Endometrial microvascular endothelial cells (primary cell): ENCODE measurements around the gene PPFIA4. TPM values are rescaled to one million over a fixed set of nuclear protein-coding genes. Genes with fewer than 3 reads are reported as not detected.
"Not testable (repeated sequence)": the region's sequence is repeated elsewhere in the genome, so short reads cannot be mapped to it uniquely, and the experiment has no call there.

Experiments
- in situ Hi-C: cut with HindIII; loops from 2 replicates; pipeline ENCODE4 v1.10.0; 2017; ENCODE audit warnings: low sequenced_read_pairs, low pct_unique_long_range_greater_than_20kb; ENCODE audit errors: inconsistent ontology term
- total RNA-seq: library from RNA; depleted of rRNA; stranded (reverse); fragments of >200 nt; gene quantifications from one replicate; pipeline ENCODE4 v1.2.3, GENCODE V29; 2015; ENCODE audit errors: inconsistent ontology term

The PPFIA4 gene
- 0.09 TPM for total RNA-seq

DNA sequence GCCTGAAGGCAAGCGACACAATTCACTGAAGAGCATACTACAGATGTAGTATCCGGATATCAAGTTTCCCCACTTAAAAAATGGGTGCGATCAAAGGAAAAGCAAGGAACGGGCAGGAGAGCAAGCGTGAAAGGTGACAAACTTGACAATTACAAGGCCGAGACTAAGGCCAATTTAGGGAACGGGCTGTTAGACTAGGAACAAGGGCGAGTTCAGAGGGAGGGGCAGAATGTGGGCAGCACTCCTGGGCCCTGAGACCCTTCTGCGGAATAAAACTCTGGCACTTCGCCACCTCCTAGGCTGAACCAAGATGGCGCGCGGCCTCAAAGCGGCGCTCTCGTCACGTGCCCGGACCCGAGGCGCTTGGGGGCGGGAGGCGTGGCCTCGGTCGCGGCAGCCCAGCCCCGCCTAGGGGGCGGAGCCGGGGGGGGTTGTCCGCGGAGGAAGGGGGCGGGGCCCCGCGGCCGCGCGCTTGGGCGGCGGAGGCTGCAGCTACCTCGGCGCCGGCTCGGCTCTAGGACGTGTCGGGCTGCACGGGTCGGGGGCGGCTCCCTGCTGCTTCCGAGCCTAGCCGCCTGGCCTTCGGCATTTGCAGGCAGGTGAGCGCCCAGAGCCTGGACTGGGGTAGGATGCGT, at the start of gene PPFIA4:
Gene PPFIA4, plus strand, starts transcription at position 461 of the 635 bp plus-strand sequence. CDS start 12,518 bp downstream, outside the sequence.
- in situ Hi-C loops: loop anchor here (25.0 kb wide), 1 partner anchor 111 kb away; the partner anchor contains the start of gene ADORA1

DNA sequence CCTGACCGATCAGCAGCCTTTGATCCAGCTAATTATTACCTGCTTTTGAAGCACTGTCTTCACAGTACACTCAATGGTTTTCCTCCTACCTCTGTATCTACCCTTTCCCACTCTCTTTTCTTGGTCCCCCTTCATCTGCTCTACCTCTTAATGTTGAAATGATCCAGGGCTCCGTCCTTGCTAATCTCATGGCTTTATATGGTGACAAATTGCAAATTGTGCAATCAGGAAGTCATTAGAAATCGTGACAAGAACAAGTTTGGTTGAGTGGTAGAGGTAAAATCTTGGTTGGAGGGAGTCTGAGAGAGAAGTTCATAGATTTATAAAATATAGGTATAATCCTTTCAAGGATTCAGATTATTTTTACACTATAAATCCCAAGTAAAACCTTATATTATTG, 49.7 kb upstream of the PPFIA4 start:
- in situ Hi-C loops: no loop called here

DNA sequence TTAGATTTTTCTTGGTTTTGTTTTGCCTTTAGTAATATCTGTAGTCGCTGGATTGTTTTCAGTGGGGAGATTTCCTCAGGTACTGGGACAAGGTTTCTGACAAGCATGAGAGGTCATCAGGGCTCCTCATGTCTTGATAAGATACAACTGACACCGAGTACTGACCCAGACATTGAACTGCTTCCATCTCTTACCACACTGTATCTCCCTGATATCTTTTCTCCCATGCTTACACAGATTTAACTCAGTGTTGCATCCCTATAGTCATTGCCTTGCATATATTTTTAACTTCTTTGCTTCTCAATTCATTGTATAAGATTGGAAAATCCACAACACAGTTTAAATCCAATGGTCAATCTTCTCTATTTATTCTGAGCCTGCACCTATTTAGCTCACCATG, 46.8 kb upstream of the PPFIA4 start:
- in situ Hi-C loops: no loop called here

DNA sequence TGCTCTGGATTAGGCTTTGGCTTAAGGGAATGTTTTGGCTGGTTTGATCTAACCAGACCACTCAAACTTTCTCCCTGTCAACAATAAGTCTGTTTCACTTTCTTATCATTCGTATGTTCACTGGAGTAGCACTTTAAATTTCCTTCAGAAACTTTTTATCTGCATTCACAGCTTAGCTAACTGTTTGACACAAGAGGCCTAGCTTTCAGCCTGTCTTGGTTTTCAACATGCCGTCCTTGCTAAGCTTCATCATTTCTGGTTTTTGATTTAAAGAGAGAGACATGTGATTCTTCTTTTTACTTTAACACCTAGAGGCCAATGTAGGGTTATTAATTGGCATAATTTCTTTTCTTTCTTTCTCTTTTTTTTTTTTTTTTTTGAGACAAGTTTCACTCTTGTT, 44.4 kb upstream of the PPFIA4 start:
- in situ Hi-C loops: no loop called here

DNA sequence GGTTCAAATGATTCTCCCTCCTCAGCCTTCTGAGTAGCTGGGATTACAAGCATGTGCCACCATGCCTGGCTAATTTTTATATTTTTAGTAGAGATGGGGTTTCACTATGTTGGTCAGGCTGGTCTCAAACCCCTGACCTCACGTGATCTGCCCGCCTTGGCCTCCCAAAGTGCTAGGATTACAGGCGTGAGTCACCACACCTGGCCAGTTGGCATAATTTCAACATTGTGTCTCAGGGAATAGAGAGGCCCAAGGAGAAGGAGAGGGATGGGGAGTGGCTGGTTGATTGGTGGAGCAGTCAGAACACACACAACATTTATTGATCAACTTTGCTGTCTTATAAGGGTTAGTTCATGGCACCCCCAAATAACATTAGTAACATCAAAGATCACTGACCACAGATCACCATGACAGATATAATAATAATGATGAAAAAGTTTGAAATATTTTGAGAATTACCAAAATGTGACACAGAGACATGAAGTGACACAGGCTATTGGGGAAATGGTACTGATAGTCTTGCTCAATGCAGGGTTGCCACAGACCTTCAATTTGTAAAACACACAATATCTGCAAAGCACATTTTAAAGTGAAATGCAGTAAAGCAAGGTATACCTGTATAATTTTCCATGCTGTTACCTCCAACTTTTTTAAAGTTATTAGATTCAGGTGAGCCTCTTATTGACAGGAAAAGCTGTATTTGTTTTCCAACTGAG, 43.4 kb upstream of the PPFIA4 start:
- in situ Hi-C loops: no loop called here

DNA sequence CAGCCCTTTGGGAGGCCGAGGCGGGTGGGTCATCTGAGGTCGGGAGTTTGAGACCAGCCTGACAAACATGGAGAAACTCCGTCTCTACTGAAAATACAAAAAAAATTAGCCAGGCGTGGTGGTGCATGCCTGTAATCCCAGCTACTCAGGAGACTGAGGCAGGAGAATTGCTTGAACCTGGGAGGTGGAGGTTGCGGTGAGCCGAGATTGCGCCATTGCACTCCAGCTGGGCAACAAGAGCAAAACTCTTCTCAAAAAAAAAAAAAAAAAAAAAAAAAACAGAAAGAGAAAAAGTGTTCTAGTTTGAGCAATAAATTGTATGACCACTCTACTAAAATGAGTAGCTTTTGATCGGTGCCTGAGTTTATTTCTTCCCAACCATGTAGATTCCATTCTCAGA, 40.2 kb upstream of the PPFIA4 start:
- in situ Hi-C loops: not testable (repeated sequence)

DNA sequence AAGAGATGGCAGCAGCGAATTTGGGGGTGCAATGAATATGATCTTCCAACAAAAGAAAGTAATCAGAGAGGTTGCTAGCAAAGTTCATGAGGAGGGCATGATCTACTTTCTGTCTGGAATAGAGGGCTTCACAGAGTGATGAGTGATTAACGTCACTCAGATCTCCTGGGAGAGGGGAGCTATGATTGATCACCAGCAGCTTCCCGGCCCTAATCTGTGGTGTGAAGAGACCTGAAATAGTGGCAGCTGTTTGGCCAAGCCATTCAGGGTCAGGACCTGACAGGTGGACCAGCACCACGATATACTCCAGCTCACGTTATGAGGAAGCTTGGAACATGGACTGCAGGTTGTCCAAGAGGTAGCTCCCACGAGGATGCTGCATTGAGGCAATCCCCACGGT, 39.0 kb upstream of the PPFIA4 start:
- in situ Hi-C loops: no loop called here

DNA sequence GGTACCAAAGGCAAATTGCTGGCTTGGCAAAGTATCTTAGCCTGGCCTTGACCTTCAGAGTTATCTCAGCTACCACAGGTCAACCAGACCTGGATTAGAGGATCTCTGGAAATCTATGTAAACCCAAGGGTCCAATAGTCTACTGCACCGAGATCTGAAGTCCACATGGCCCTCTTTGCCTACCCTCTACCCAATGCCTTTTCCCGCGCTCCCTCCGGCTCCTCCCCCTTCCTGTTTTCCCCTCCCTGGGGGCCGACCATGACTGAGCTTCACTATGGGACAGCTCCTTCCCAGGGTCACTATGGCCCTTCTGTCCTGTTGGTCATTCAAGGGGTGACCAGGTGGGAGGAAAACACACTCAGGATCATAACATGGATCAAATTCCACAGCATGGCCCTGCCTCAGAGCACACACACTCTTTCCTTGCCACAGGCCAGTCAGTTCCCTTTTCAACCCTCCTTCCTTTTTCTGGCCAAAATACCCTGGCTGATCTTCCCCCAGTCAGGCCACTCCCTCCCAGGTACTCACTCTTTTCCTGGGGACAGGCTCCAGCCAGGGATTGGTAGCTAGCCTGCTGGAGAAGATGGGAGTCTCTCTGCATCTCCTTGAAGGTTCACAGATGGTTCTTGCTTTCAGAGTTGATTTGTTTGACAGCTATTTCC, 38.2 kb upstream of the PPFIA4 start:
- in situ Hi-C loops: no loop called here

DNA sequence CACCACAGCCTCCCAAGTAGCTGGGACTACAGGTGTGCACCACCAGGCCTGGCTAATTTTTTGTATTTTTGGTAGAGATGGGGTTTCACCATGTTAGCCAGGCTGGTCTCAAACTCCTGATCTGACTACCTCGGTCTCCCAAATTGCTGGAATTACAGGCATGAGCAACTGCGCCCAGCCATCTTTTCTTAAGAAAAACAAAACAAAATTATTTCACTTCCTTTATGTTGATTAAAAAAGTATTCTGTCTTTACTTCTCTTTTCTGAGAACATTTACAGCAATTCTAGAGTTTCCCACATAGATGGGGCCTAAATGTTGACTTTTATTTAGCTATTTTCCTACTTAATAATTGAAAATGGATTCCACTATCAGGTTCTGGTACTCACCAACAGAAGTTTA, 36.4 kb upstream of the PPFIA4 start:
- in situ Hi-C loops: no loop called here

DNA sequence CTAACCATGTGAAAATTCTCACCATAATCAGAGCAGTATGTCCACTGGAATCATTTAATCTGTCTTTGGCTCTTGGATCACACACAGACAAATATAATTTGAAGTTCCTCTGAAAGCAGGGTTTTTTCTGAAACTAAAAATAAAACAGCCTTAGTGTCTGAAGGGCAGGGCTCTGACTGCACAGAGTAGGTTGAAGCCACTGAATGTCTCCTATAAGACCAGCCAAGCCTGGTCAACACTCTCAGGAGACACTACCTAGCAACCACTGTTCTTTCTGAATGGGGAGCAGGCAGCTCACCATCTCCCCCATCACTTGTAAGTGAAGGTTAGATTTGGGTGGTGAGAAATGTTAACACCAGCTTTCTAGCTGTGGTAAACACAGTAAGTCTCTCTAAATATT, 35.2 kb upstream of the PPFIA4 start:
- in situ Hi-C loops: no loop called here

DNA sequence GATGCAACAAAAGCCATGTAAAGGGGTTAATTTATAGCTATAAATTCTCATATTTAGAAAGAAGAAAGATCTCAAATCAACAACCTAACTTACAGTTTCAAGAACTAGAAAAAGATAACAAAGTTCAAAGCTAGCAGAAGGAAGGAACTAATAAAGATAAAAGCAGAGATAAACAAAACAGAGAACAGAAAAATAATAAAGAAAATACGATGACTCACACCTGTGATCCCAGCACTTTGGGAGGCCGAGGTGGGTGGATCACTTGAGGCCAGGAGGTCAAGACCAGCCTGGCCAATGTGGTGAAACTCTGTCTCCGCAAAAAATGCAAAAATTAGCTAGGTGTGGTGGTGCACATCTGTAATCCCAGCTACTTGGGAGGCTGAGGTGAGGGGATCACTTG, 31.5 kb upstream of the PPFIA4 start:
- in situ Hi-C loops: no loop called here

DNA sequence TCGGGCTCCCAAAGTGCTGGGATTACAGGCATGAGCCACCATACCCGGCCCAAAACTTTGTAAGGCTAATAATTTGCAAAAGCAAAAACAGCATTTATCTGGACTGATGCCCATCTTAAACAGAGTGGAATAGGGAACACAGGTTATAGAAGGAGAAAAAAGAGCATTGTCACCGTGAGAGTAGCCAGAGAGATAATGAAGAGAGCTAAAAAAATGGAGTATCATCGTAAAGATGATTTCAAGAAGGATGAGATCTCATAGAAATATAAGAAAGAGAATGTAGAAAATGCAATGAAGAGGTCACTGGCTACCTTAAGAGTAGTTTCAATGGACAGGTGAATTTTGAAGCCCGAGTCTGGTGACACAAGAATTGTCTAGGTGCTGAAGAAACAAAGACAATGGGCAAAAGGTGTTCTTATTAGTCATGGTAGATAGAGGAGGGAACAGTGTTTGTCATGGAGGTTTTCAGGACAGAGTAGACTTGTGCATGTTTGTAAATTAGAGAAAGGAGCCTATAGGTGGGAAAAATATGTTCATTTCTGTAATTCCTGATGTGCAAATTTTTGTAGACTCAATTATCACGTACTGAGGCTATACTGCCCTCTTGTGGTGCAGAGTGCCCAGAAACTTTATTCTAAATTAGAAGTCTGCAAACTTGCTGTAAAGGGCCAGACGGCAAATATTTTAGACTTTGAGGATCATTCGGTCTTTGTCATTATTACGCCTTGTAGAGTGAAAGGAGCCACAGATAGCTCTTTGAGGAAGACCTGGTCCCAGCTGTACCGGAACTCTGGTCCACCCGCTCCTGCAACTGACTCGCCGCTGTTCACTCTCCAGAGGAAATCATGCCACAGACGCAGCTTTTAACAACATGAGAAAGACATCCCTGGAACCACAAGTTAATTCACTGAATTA, 27.2 kb upstream of the PPFIA4 start:
- in situ Hi-C loops: no loop called here

DNA sequence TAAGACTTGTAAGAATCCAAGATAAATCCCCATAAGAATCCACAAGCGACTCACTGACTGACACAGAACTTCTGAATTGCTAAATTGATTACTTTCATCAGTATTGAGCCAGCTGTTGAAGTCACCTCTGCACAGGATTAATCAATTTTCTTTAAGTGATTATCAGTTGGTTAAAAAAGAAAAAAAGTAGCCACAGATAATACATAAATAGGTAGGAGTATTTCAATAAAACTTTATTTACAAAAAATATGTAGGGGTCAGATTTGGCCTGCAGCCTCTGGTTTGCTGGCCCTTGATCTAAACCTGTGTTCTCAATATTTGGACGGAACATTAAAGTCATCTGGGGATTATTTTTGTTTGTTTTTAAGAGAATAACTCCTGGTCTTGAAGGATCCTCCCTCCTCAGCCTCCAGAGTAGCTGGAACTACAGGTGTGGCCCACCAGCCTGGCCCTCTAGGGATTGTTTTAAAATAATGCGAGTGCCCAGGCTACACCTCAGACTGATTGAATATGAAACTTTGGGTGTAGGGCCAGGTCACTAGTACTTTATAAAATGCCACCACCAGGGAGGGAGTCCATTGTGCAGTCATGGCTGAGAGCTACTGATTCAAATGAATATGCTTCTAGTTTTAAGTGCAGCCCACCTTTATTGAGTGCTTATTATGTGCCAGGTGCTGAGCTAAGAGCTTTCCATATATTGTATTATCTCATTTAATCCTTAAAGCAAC, 25.9 kb upstream of the PPFIA4 start:
- in situ Hi-C loops: no loop called here

DNA sequence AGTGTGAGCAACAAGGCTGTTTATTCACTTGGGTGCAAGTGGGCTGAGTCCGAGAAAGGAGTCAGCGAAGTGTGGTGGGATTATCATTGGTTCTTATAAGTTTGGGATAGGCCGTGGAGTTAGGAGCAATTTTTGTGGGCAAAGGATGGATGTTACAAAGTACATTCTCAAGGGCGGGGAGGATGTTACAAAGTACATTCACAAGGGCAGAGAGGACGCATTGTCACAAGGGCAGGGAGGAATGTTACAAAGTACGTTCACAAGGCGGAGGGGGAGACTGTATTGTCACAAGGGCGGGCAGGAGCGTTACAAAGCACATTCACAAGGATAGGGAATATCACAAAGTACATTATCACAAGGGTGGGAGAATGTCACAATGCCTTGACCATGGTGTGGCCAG, 24.3 kb upstream of the PPFIA4 start:
- in situ Hi-C loops: no loop called here

DNA sequence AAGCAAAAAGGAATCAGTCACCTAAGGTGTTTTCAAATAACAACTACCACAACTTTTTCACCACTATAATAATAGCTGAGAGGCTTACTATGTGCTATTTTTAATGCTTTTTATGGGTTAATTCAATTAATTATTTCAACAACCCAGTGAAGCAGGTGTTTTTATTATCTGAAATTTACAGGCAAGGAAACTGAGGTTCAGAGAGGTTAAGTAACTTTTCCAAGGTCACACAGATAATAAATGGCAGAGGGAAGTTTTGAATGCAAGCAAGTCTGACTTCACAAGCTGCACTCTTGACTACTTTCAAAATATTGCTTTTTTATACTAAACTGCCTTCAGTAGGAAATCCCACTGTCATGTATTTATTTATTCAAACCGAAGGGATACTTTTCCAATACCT, 23.3 kb upstream of the PPFIA4 start:
- in situ Hi-C loops: no loop called here

DNA sequence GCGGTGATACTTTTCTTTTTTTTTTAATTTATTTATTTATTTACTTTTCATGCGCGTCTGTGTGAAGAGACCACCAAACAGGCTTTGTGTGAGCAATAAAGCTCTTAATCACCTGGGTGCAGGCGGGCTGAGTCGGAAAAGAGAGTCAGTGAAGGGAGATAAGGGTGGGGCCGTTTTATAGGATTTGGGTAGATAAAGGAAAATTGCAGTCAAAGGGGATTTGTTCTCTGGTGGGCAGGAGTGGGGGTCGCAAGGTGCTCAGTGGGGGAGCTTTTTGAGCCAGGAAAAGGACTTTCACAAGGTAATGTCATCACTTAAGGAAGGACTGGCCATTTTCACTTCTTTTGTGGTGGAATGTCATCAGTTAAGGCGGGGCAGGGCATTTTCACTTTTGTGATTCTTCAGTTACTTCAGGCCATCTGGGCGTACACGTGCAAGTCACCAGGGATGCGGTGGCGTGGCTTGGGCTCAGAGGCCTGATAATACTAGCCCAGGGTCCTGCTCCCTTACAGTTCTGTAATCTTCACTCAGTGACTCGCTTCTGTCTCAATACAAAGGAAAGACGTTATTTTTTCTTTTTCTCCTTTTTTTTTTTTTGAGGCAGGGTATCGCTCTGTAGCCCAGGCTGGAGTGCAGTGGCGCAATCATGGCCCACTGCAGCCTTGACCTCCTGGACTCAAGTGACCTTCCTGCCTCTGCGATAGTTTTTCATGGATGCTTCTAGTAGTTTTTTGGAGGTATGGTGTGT, 20.7 kb upstream of the PPFIA4 start:
- in situ Hi-C loops: not testable (repeated sequence)

DNA sequence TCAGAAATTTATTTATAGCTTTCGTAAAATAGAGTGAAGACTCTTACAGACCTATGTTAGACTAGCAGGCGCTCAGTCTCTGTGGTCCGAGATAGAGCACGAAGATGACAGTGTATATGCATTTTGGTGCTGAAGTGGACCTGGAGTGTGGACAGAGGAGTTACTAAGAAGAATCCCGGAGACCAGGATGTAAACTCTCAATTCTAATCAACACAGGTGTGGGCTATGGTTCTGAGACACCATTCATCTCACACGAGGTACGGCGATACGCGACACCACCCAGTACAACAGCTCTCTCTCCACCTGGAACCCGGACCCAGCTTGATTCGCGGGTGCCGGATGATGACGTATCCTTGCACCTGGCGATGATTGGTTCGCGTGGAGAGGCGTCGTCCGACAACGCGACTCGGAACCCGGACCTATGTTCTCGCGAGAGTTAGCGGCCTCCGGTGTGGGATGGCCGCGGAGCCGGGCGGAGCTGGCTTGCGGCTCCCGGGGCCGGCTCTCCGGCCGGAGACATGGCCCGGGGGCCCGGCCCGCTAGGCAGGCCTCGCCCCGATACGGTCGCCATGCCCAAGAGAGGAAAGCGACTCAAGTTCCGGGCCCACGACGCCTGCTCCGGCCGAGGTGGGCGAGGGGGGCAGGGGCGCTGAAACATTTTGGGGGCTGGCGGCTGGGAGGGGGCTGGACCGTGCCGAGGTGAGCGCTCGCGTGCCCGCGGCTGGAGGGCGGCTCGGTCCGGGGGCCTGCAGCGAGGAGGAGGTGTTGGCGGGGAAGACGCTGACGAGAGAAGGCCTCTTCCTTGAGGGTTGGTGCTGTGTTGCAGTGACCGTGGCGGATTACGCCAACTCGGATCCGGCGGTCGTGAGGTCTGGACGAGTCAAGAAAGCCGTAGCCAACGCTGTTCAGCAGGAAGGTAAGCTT, 19.1 kb upstream of the PPFIA4 start, which contains the start of gene TMEM183A:
Gene TMEM183A, plus strand, starts transcription at position 427 of the 924 bp plus-strand sequence. Its CDS starts 92 bp downstream, at position 519.
- in situ Hi-C loops: no loop called here
